M059J (cell line): ENCODE results near the gene GNAI1. TPM values are rescaled to one million over a fixed set of nuclear protein-coding genes. Genes with fewer than 3 reads are reported as not detected.

Experiments
- DNase-seq: peaks from one replicate; pipeline ENCODE4 v3.0.0-alpha.2; 2012; ENCODE audit warnings: low read depth
- total RNA-seq: library from RNA; depleted of rRNA; stranded (reverse); fragments of >200 nt; shearing (Covaris generic); gene quantifications from 2 replicates; pipeline ENCODE4 v1.2.3, GENCODE V29; 2014

The GNAI1 gene
- total RNA-seq, 1 experiment from 2014 or later = 58.9 TPM

- DNase-seq = peak; percentile 13
Measured at GRCh38 chr7:80253237-80253636, 118.6 kb downstream of the GNAI1 start.

GRCh38 chr7:80253653-80254052 lies 119.0 kb downstream of the GNAI1 start:
- DNase-seq = no peak

DNA sequence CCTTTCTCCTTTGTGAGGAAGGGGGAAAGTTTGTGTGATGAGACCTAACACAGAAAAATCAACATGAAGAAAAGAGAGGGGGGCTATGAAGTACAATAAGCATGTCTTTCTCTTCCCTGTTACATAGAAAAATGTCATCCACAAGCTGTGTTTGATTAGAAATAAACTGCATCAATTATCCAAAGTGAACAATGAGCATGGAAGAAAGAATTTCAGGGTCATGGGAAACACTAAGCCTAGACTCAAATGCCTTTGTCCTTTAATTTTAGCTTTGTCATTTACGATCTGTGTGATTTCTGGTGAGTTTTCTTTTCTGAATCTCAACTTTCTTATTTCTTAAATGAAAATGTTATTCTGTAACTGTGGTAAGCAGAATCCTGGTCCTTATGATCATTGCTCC lies 121.0 kb downstream of the GNAI1 start:
- no peak for DNase-seq

DNA sequence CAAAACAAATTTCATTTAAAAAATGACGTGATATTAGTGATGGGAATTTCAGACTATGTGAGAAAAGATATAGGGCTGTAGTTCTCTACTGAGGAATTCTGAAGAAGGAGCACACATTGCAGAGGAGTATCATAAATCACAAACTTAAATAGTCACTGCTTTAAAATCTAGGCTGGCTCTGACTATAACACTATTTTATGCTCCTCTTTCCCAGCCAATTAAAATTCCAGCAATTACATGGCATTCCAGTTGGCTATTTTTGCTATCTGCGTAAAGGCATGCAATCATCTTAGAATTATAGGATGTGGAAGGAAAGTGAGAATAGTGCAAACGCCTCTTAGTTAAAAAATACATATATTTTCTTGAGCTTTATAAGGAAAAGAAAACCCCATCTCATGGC lies 123.1 kb downstream of the GNAI1 start:
- DNase-seq = no peak

- DNase-seq = no peak
Measured at GRCh38 chr7:80260606-80261005, 126.0 kb downstream of the GNAI1 start.

- no peak for DNase-seq
Measured at GRCh38 chr7:80263333-80263732, 128.7 kb downstream of the GNAI1 start.

DNA sequence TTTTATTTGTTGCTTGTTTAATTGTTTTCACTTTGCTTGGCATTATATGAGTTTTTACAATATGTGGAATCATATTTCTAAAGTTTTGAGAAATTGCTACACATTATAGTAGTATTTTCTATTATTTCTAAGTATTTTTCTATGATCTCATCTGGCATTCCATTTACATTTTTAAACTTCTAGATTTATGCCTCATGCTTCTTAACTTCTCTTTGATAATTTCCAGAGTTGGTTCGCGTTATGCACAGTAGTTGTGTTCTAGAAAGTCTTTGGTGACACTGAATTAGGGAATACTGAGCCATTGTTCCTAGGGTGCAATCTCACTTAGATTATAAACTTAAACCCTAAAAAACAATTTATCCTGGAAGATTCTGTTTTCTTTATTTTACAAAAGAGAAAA lies 129.2 kb downstream of the GNAI1 start:
- no peak for DNase-seq

DNA sequence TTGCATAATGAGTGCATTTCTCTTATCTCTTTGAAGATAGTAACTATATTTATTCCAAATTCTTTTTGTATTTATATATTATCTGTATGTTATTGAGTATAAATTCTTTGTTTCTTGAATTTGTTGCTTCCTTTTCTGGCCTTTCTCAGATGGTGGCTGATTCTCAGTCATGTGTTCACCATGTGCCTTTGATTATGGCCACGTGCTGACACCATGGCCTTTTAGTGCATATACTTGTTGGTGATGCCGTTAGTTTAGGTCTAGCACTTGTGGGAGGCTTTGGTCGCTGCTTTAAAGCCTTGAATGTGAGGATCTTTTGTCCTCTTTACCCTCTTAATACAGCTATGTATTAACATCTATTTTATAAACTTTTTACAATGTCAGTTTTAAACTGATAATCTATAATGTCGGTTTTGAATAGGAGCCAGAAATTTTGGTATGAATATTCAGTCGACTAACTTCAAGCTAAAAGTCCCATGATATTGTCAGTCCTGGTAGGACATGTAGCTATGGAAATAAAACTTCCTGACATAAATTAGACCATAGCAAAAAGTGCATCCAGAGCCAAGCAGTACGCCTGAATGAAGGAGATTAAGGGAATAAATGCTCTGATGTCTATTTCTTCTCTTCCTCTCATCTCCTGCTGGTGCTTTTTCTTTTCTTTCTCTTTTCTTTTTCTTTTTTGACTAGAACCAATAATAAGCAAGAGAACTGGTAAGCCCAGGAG lies 130.3 kb downstream of the GNAI1 start:
- DNase-seq = no peak

DNA sequence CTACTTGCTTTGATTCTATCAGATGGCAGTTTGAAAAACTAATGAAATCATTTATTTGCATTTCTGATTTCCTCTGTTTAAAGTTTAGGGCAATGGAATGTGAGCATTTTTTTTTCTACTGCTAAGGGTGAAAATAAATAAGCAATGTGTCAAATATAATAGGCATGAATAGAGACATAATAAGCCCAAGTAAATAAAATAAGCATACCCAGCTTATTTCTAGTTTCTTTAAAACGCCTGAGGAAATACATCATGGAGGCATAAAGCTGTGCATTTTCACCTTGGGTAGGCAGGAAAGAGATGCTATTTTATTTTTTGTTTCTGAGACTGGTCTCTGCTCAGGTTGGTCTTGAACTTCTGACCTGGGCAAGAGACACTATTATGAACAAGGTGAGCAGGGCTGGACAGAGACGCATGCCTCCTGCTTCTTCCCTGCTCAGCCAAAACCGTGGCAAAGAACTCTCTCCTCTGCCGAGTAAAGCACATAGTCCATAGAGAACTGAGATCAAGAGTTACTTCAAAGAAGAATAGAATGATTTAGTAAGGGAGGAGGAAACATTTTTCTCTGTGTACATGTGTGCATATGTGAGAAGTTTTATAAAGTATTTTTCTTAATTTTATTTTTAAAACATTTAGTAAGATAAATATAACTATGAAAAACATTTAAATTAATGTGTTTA lies 138.1 kb downstream of the GNAI1 start:
- DNase-seq = peak; percentile 41

GRCh38 chr7:80273327-80273726 lies 138.7 kb downstream of the GNAI1 start:
- DNase-seq = peak; percentile 86

DNA sequence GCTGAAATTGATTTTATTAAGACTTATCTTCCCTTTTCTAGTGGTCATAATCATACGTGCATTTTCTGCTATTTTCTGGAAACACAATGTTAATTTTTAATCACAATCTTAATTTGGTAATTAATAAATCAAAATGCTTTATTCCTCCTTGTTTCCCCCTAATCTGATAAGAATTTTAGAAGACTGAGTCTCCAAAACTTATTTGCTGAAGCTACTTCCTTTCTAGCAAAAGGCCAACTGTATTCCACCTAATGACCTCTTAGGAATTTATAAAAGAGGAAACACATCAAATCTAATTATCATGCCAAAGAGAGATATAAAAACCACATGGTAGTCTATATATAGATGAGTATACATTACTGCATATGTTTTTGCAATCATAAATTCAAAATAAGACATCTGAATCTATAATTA lies 140.6 kb downstream of the GNAI1 start:
- no peak for DNase-seq
